ENCODE results near the gene CLSTN3.

- 0 out of 2 replicates have a peak, but pooled peaks have one; percentile 30 for TF ChIP-seq CTCF (IDR thresholded peaks at IDR 0.05)
- TF ChIP-seq SMAD3 (CRISPR knock-in tag; IDR thresholded peaks at IDR 0.05; ENCODE audit: borderline replicate concordance): no peak
- no peak for TF ChIP-seq CDX4 (CRISPR knock-in tag; IDR thresholded peaks at IDR 0.05; ENCODE audit: borderline replicate concordance)
- TF ChIP-seq GABPB1 (CRISPR knock-in tag; IDR thresholded peaks at IDR 0.05): no peak
- TF ChIP-seq ATF3 (CRISPR knock-in tag; conservative IDR thresholded peaks at IDR 0.05): no peak
- no peak for TF ChIP-seq USF2 (CRISPR knock-in tag; IDR thresholded peaks at IDR 0.05)
- no peak for TF ChIP-seq ZNF512 (CRISPR knock-in tag; IDR thresholded peaks at IDR 0.05; ENCODE audit: borderline replicate concordance)
- TF ChIP-seq CREB1 (CRISPR knock-in tag; IDR thresholded peaks at IDR 0.05): no peak
- no peak for TF ChIP-seq USF1 (CRISPR knock-in tag; IDR thresholded peaks at IDR 0.05)
- no peak for TF ChIP-seq TP53 (CRISPR knock-in tag; IDR thresholded peaks at IDR 0.05)
- no peak for TF ChIP-seq KAT7 (CRISPR knock-in tag; IDR thresholded peaks at IDR 0.05; ENCODE audit: borderline replicate concordance)
- TF ChIP-seq FOXP4 (CRISPR knock-in tag; IDR thresholded peaks at IDR 0.05): no peak
Measured at GRCh38 chr12:7188562-7189397, 58.6 kb downstream of the CLSTN3 start.
